IMR-90 (cell line): Measurements from ENCODE around the gene MMP25. TPM values are rescaled to one million over a fixed set of nuclear protein-coding genes. Genes with fewer than 3 reads are reported as not detected.

ENCODE experiments used
- ATAC-seq: fragments of 200-7000 bp; cut with Tn5 transposase; 2 replicates; pipeline ENCODE4 v1.9.1; 2020; ENCODE audit warnings: low read depth, mild to moderate bottlenecking, moderate library complexity
- BruUV-seq: library from RNA; stranded (reverse); fragments of 400-500 nt; replicated peaks from 2 replicates; lab custom pipeline; 2021; lab: Mats Ljungman, UMichigan
- CTCF ChIA-PET: fragments of 300-600 bp; formaldehyde crosslinking; extraction: SDS; loops from one replicate; lab custom pipeline; 2021; ENCODE audit warnings: antibody characterized with exemption; lab: Yijun Ruan, JAX
- POLR2A ChIA-PET: fragments of 300-600 bp; sonication (Branson Sonifier 250); formaldehyde crosslinking; loops from one replicate; lab custom pipeline; 2022; ENCODE audit warnings: antibody characterized with exemption; ENCODE audit not compliant: unreplicated experiment; lab: Charles Lee
- DNase-seq: peaks from one replicate; pipeline ENCODE4 v3.0.0; 2013
- H2AFZ ChIP-seq: replicated peaks from 2 replicates; pipeline ENCODE3; 2013; ENCODE audit warnings: low read length, mild to moderate bottlenecking; ENCODE audit not compliant: poor library complexity
- H2AK5ac ChIP-seq: 2 replicates; pipeline ENCODE4 v1.6.1; 2013; ENCODE audit warnings: low read depth, low read length, inconsistent platforms
- H2AK9ac ChIP-seq: replicated peaks from 2 replicates; pipeline ENCODE3; 2013; ENCODE audit warnings: mild to moderate bottlenecking, low read depth, low read length, moderate library complexity; ENCODE audit not compliant: poor library complexity
- H2BK120ac ChIP-seq: 2 replicates; pipeline ENCODE4 v1.6.1; 2013; ENCODE audit warnings: low read depth, low read length, inconsistent platforms
- H2BK15ac ChIP-seq: 3 replicates; pipeline ENCODE4 v1.6.1; 2013; ENCODE audit warnings: low read depth, low read length, inconsistent platforms
- H2BK20ac ChIP-seq: 2 replicates; pipeline ENCODE4 v1.6.1; 2013; ENCODE audit warnings: low read depth, mild to moderate bottlenecking, inconsistent platforms, low read length, moderate library complexity
- H2BK5ac ChIP-seq: 2 replicates; pipeline ENCODE4 v1.6.1; 2013; ENCODE audit warnings: mild to moderate bottlenecking, low read depth, low read length, inconsistent platforms; ENCODE audit not compliant: poor library complexity, severe bottlenecking
- H3K14ac ChIP-seq: replicated peaks from 2 replicates; pipeline ENCODE4 v1.6.1; 2013; ENCODE audit warnings: low read depth, low read length, inconsistent platforms
- H3K18ac ChIP-seq: 2 replicates; pipeline ENCODE4 v1.6.1; 2013; ENCODE audit warnings: low read depth, low read length, control low read depth
- H3K23ac ChIP-seq: 2 replicates; pipeline ENCODE4 v1.6.1; 2013; ENCODE audit warnings: low read depth, low read length, inconsistent platforms
- H3K27ac ChIP-seq: 2 replicates; pipeline ENCODE4 v1.5.1; 2013; ENCODE audit warnings: mild to moderate bottlenecking, control low read depth, low read length; ENCODE audit not compliant: insufficient read depth
- H3K27me3 ChIP-seq: 2 replicates; pipeline ENCODE4 v1.6.1; 2013; ENCODE audit warnings: low read length; ENCODE audit not compliant: control insufficient read depth, insufficient read depth
- H3K36me3 ChIP-seq: 2 replicates; pipeline ENCODE4 v1.6.1; 2013; ENCODE audit warnings: low read length, mixed read lengths; ENCODE audit not compliant: control insufficient read depth, insufficient read depth
- H3K4ac ChIP-seq: 2 replicates; pipeline ENCODE4 v1.6.1; 2013; ENCODE audit warnings: low read depth, low read length, inconsistent platforms
- H3K4me1 ChIP-seq: 2 replicates; pipeline ENCODE4 v1.6.1; 2013; ENCODE audit warnings: low read length, mixed read lengths; ENCODE audit not compliant: control insufficient read depth, insufficient read depth
- H3K4me2 ChIP-seq: 2 replicates; pipeline ENCODE4 v1.6.1; 2013; ENCODE audit warnings: low read depth, mild to moderate bottlenecking, control low read depth, low read length, moderate library complexity
- H3K4me3 ChIP-seq: 2 replicates; pipeline ENCODE4 v1.5.1; 2013; ENCODE audit warnings: low read depth, mild to moderate bottlenecking, control low read depth, low read length, moderate library complexity; ENCODE audit not compliant: insufficient read depth
- H3K56ac ChIP-seq: 2 replicates; pipeline ENCODE4 v1.6.1; 2013; ENCODE audit warnings: low read length, inconsistent platforms; ENCODE audit not compliant: insufficient read depth; ENCODE audit errors: extremely low read depth
- H3K79me1 ChIP-seq, 2 experiments: 2 replicates each; pipeline ENCODE4 v1.6.1; 2013; ENCODE audit warnings: low read length in 2 of 2, inconsistent platforms in 1 of 2, low read depth in 1 of 2
- H3K9ac ChIP-seq: 2 replicates; pipeline ENCODE4 v1.6.1; 2013; ENCODE audit warnings: low read depth, low read length, control low read depth
- H3K9me1 ChIP-seq: 2 replicates; pipeline ENCODE4 v1.6.1; 2013; ENCODE audit warnings: low read length, inconsistent platforms; ENCODE audit not compliant: insufficient read depth
- H3K9me3 ChIP-seq: 2 replicates; pipeline ENCODE4 v1.6.1; 2013; ENCODE audit warnings: low read length; ENCODE audit not compliant: control insufficient read depth, insufficient read depth
- H4K20me1 ChIP-seq: 2 replicates; pipeline ENCODE4 v1.6.1; 2013; ENCODE audit warnings: low read length, inconsistent platforms; ENCODE audit not compliant: insufficient read depth
- H4K5ac ChIP-seq: 2 replicates; pipeline ENCODE4 v1.6.1; 2013; ENCODE audit warnings: mild to moderate bottlenecking, low read depth, low read length, control low read depth
- H4K8ac ChIP-seq, 2 experiments: 2 replicates each; pipeline ENCODE4 v1.6.1; 2013; ENCODE audit warnings: low read depth in 2 of 2, low read length in 2 of 2, control low read depth in 1 of 2, inconsistent platforms in 1 of 2
- H4K91ac ChIP-seq: 2 replicates; pipeline ENCODE4 v1.6.1; 2013; ENCODE audit warnings: low read depth, low read length, inconsistent platforms; ENCODE audit not compliant: insufficient read depth
- CHD1 ChIP-seq: IDR thresholded peaks from 2 replicates; pipeline ENCODE4 v1.6.1; 2012; ENCODE audit warnings: low read depth, low read length, improper control_type of control experiment
- CTCF ChIP-seq: conservative IDR thresholded peaks from 2 replicates; pipeline ENCODE4 v1.5.1; 2012; ENCODE audit warnings: mild to moderate bottlenecking, low read depth, low read length, improper control_type of control experiment
- NFE2L2 ChIP-seq: fragments of 150-350 bp; IDR thresholded peaks from 2 replicates; pipeline ENCODE4 v1.6.1; 2016; ENCODE audit warnings: low read depth, mild to moderate bottlenecking, low read length
- POLR2A ChIP-seq: IDR thresholded peaks from 2 replicates; pipeline ENCODE4 v1.6.1; 2012; ENCODE audit warnings: mild to moderate bottlenecking, low read depth, low read length
- RAD21 ChIP-seq: IDR thresholded peaks from 2 replicates; pipeline ENCODE4 v1.6.1; 2012; ENCODE audit warnings: low read length, improper control_type of control experiment
- RCOR1 ChIP-seq: IDR thresholded peaks from 2 replicates; pipeline ENCODE4 v1.6.1; 2012; ENCODE audit warnings: mild to moderate bottlenecking, low read length, improper control_type of control experiment; ENCODE audit not compliant: insufficient replicate concordance
- RFX5 ChIP-seq: IDR thresholded peaks from 2 replicates; pipeline ENCODE4 v1.8.0; 2012; ENCODE audit warnings: low read depth, mild to moderate bottlenecking, low read length, moderate library complexity
- SMC3 ChIP-seq: fragments of 150-350 bp; IDR thresholded peaks from 2 replicates; pipeline ENCODE4 v1.6.1; 2016; ENCODE audit warnings: low read depth, mild to moderate bottlenecking, antibody characterized with exemption, low read length, moderate library complexity
- USF2 ChIP-seq: fragments of 150-350 bp; IDR thresholded peaks from 2 replicates; pipeline ENCODE4 v1.6.1; 2017; ENCODE audit warnings: mild to moderate bottlenecking, antibody characterized with exemption, low read length, low read depth
- WGBS, 2 experiments: methylation state at CpG; one replicate each; pipeline versions ENCODE4 v1.1.5 to v1.1.7; 2013; ENCODE audit warnings: missing lambda C conversion rate in 2 of 2; ENCODE audit not compliant: insufficient read length in 1 of 2; ENCODE audit errors: extremely low coverage in 2 of 2; 5-methylcytosine and 5-hydroxymethylcytosine counted together
- dilution Hi-C: fragments of 300-500 bp; cut with HindIII; formaldehyde crosslinking; loops from one replicate; pipeline ENCODE4 v1.14.3; 2018; ENCODE audit warnings: low sequenced_read_pairs; ENCODE audit not compliant: unreplicated experiment
- in situ Hi-C: fragments of 300-500 bp; cut with MboI; formaldehyde crosslinking; loops from 3 replicates; pipeline ENCODE4 v1.14.3; 2019; ENCODE audit warnings: low sequenced_read_pairs, inconsistent platforms, mixed read lengths
- intact Hi-C: fragments of 100-400 bp; cut with micrococcal nuclease; formaldehyde crosslinking; loops from 2 replicates; pipeline ENCODE4 v1.10.0; 2022
- polyA plus RNA-seq, 3 experiments: library from polyadenylated mRNA; depleted of rRNA; stranded (reverse); fragments of >200 nt; gene quantifications; 2 replicates each; pipeline ENCODE4 v1.2.3, GENCODE V29; 2012; ENCODE audit warnings: low replicate concordance in 1 of 3
- total RNA-seq: library from RNA; depleted of rRNA; stranded (reverse); fragments of >200 nt; gene quantifications from 2 replicates; pipeline ENCODE4 v1.2.3, GENCODE V29; 2012

MMP25 gene
- total and polyA plus RNA-seq, 2 of the 4 experiments (the other 2 are of a cell fraction) = 0.07 TPM; not detected in 1

GRCh38 chr16:3027983-3028715 lies 18.2 kb upstream of the MMP25 start:
- no peak overlapping the region for H3K14ac ChIP-seq
- TF ChIP-seq POLR2A (peak; percentile 19; the same call in 1 of the 2 replicates), CHD1 (no peak), RCOR1 (no peak), CTCF (peak; percentile 61), RAD21 (peak; percentile 26; the same call in 1 of the 2 replicates), NFE2L2 (no peak), SMC3 (0 out of 2 replicates have a peak, but pooled peaks have one; percentile 22), RFX5 (no peak), USF2 (no peak)
- H3K23ac ChIP-seq = no peak overlapping the region
- POLR2A ChIA-PET = no interaction called here
- no peak overlapping the region for H3K9ac ChIP-seq
- H3K4me2 ChIP-seq = no peak overlapping the region
- no peak overlapping the region for H2BK20ac ChIP-seq
- ATAC-seq = peak; percentile 3; the same call in 1 of the 2 replicates
- H3K36me3 ChIP-seq = peaks cover 11% of the 10 kb centered on the region; the same call in 1 of the 2 replicates
- no peak overlapping the region for H2BK5ac ChIP-seq
- H3K18ac ChIP-seq = no peak overlapping the region
- 30% methylated on average over 14 of the region's 58 CpGs; no CpG with 5 or more reads in 1 of the 2 experiments for WGBS, 2 experiments
- H4K20me1 ChIP-seq = peaks cover 12% of the 10 kb centered on the region
- H3K4me1 ChIP-seq = peaks cover 1% of the 10 kb centered on the region
- H2BK15ac ChIP-seq = no peak overlapping the region
- H2BK120ac ChIP-seq = no peak overlapping the region
- no peak overlapping the region for H4K5ac ChIP-seq
- in situ Hi-C loops (no loop called here), dilution Hi-C loops (no loop called here), intact Hi-C loops (no loop called here)
- no peak overlapping the region for H3K56ac ChIP-seq
- H4K91ac ChIP-seq = no peak overlapping the region
- CTCF ChIA-PET = interaction anchor here (0.6 to 1.8 kb wide), 5 partner anchors 11 to 120 kb away, joined by 3 to 7 read pairs (median 3); partner anchors contain the start of gene MMP25
- H3K4me3 ChIP-seq = no peak overlapping the region
- H2AK5ac ChIP-seq = no peak overlapping the region
- peak overlapping the region; percentile 15 for H2AK9ac ChIP-seq
- H3K9me3 ChIP-seq = no peaks in the 10 kb centered on the region
- no TSS peak for BruUV-seq
- peaks cover 0 to 8% of the 10 kb centered on the region in 2 experiments; a peak in 2 of 4 replicates for H3K79me1 ChIP-seq
- DNase-seq = peak; percentile 57
- H3K9me1 ChIP-seq = no peaks in the 10 kb centered on the region
- no peak overlapping the region for H3K27ac ChIP-seq
- no peak overlapping the region for H4K8ac ChIP-seq
- H3K27me3 ChIP-seq = peaks cover 22% of the 10 kb centered on the region
- no peak overlapping the region for H3K4ac ChIP-seq
- H2AFZ ChIP-seq = peak overlapping the region; percentile 34
